H1 (cell line): Measurements from ENCODE around the gene AANAT. TPM values are rescaled to one million over a fixed set of nuclear protein-coding genes. Genes with fewer than 3 reads are reported as not detected.

ENCODE experiments used
- NANOG ChIP-seq: IDR thresholded peaks from 2 replicates; pipeline ENCODE4 v1.6.1; 2011; ENCODE audit warnings: low read length, low read depth, mild to moderate bottlenecking, inconsistent platforms; ENCODE audit not compliant: insufficient read depth, poor library complexity, severe bottlenecking
- SIN3A ChIP-seq, 2 experiments: IDR thresholded peaks in 1 of 2; conservative IDR thresholded peaks in 1 of 2; 2 replicates each; pipeline ENCODE4 v1.6.1; 2011 to 2012; ENCODE audit warnings: low read length in 2 of 2, improper control_type of control experiment in 1 of 2, low read depth in 1 of 2, mild to moderate bottlenecking in 1 of 2
- polyA plus RNA-seq, 7 experiments: library from polyadenylated mRNA; depleted of rRNA in 3 of 7; stranded (reverse) in 5 of 7; unstranded in 2 of 7; fragments of >200 nt in 5 of 7; fragments of 200-250 nt in 2 of 7; gene quantifications; 1 replicate in 5 of 7; 2 replicates in 1 of 7; 4 replicates in 1 of 7; pipeline versions ENCODE4 v1.2.1 to v1.2.3, GENCODE V29; 2011 to 2013; ENCODE audit warnings: missing spikeins in 2 of 7, mixed read lengths in 2 of 7
- total RNA-seq: library from RNA; stranded (reverse); fragmentation: NEBNext Ultra II Directional; extraction: Animal tissue kit (Norgen Biotek cat#: 25700); gene quantifications from 2 replicates; pipeline ENCODE4 v1.2.1, GENCODE V29; 2021

The AANAT gene
- total and polyA plus RNA-seq, 2 of the 8 experiments (the other 6 are each of a cell fraction or from before 2014, with no cell fraction given) = 0.53 TPM; not detected in 1

DNA sequence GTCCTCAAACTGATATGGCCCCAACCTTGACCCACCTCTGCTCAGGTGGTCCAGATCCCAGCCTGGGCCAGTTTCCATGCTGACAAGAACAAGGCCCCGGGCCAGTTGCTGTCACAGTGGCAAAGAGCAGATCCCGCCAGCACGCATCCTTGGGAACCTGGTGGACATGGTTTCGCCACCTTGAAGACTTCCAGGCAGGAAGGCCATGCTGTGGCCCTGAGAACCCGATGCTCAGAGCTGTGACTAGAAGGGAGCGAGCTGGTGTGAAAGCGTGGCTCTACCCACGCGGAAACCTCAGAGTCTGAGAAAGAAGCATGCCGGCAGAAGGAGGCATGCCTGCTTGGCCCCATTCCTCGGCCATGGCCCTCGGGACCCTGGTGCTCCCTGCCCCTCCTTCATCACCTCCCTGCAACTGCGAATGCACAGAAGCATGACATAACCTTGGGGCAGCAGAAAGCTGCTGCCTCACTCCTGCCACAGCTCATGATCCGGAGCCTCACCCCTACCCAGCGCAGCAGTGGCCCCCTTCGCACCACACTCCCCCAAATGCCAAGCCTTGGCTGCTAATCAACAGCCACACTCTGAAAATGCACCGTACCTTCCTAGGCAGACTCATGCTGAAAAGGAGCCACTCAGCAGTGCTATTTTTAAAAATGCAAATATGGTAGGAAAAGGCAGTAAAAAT is 47.7 kb upstream of the AANAT start (continued):
- TF ChIP-seq NANOG = no peak
- no peak for TF ChIP-seq SIN3A (conservative IDR thresholded peaks at IDR 0.05 in 1 of 2, IDR thresholded peaks at IDR 0.05 in 1 of 2; ENCODE audit: low read depth in 1 of 2, low read length in 2 of 2)
